HCT116 (cell line): ENCODE data around the gene CEP112. TPM values are rescaled to one million over a fixed set of nuclear protein-coding genes. Genes with fewer than 3 reads are reported as not detected.

Source experiments
- ATAC-seq: fragments of 200-7000 bp; cut with Tn5 transposase; 2 replicates; pipeline ENCODE4 v1.9.1; 2020; ENCODE audit warnings: mild to moderate bottlenecking, moderate library complexity
- BruUV-seq: library from RNA; stranded (reverse); fragments of 400-500 nt; replicated peaks from 2 replicates; lab custom pipeline; 2021; lab: Mats Ljungman, UMichigan
- CTCF ChIA-PET: fragments of 300-600 bp; sonication (Branson Sonifier 250); formaldehyde crosslinking; loops from one replicate; lab custom pipeline; 2021; ENCODE audit warnings: antibody characterized with exemption; lab: Charles Lee
- POLR2A ChIA-PET: fragments of 300-600, 350-600 bp; sonication (Branson Sonifier 250); formaldehyde crosslinking; loops from one replicate; lab custom pipeline; 2021; ENCODE audit warnings: antibody characterized with exemption; lab: Charles Lee
- RAD21 ChIA-PET, 2 experiments: fragments of 300-600 bp; sonication (Branson Sonifier 250); formaldehyde crosslinking; loops; one replicate each; lab custom pipeline; 2023; ENCODE audit warnings: low total read pairs in 2 of 2; ENCODE audit not compliant: uncharacterized antibody in 2 of 2, unreplicated experiment in 2 of 2, low non-redundant PET in 1 of 2; lab: Charles Lee
- DNase-seq: peaks from one replicate; pipeline ENCODE4 v3.0.0-alpha.2; 2010; ENCODE audit warnings: low read depth, low spot score
- H2AFZ ChIP-seq: fragments of 200-600 bp; shearing (Covaris generic), sonication (generic); 2 replicates; pipeline ENCODE4 v1.6.1; 2017; ENCODE audit warnings: low read depth, mixed run types, mixed read lengths, antibody characterized with exemption, low read length; ENCODE audit not compliant: poor library complexity, severe bottlenecking
- H3K27ac ChIP-seq: 2 replicates; pipeline ENCODE4 v1.5.1; 2012; ENCODE audit warnings: low read depth, low read length
- H3K27me3 ChIP-seq: fragments of 200-600 bp; sonication (generic); 2 replicates; pipeline ENCODE4 v1.6.1; 2016; ENCODE audit warnings: mixed run types, low read length, mixed read lengths; ENCODE audit not compliant: insufficient read depth
- H3K36me3 ChIP-seq, 2 experiments: fragments of 200-500 bp in 1 of 2; fragments of 200-600 bp in 1 of 2; sonication (Bioruptor generic) in 1 of 2; sonication (generic) in 1 of 2; 2 replicates each; pipeline versions ENCODE4 v1.5.1 to v1.6.1; 2014 to 2016; ENCODE audit warnings: low read length in 2 of 2, inconsistent platforms in 1 of 2, mixed read lengths in 1 of 2, mixed run types in 1 of 2; ENCODE audit not compliant: insufficient read depth in 2 of 2, control insufficient read depth in 1 of 2
- H3K4me1 ChIP-seq, 2 experiments: fragments of 200-600 bp in 1 of 2; sonication (generic) in 1 of 2; 2 replicates each; pipeline versions ENCODE4 v1.5.1 to v1.6.1; 2012 to 2017; ENCODE audit warnings: low read length in 2 of 2, inconsistent platforms in 1 of 2, mild to moderate bottlenecking in 1 of 2, mixed read lengths in 1 of 2, mixed run types in 1 of 2, moderate library complexity in 1 of 2; ENCODE audit not compliant: insufficient read depth in 2 of 2, control insufficient read depth in 1 of 2
- H3K4me2 ChIP-seq: fragments of 200-600 bp; sonication (generic); 2 replicates; pipeline ENCODE4 v1.6.1; 2017; ENCODE audit warnings: mixed run types, low read length, mixed read lengths
- H3K4me3 ChIP-seq, 2 experiments: fragments of 200-600 bp in 1 of 2; sonication (generic) in 1 of 2; replicated peaks in 1 of 2; 2 replicates each; pipeline ENCODE4 v1.5.1; 2011 to 2016; ENCODE audit warnings: low read length in 2 of 2, control low read depth in 1 of 2, low read depth in 1 of 2, mild to moderate bottlenecking in 1 of 2, mixed read lengths in 1 of 2, mixed run types in 1 of 2
- H3K79me2 ChIP-seq: fragments of 200-600 bp; sonication (generic); 2 replicates; pipeline ENCODE4 v1.6.1; 2017; ENCODE audit warnings: mild to moderate bottlenecking, mixed run types, low read length, moderate library complexity, mixed read lengths; ENCODE audit not compliant: insufficient read depth
- H3K9ac ChIP-seq: fragments of 200-600 bp; sonication (generic); 2 replicates; pipeline ENCODE4 v1.6.1; 2016; ENCODE audit warnings: low read length, mixed read lengths
- H3K9me2 ChIP-seq: fragments of 200-600 bp; sonication (generic), shearing (Covaris generic); 2 replicates; pipeline ENCODE4 v1.6.1; 2017; ENCODE audit warnings: mixed run types, mild to moderate bottlenecking, moderate library complexity; ENCODE audit not compliant: insufficient read depth
- H3K9me3 ChIP-seq, 2 experiments: fragments of 200-500 bp in 1 of 2; fragments of 200-600 bp in 1 of 2; sonication (Bioruptor generic) in 1 of 2; sonication (generic) in 1 of 2; 2 replicates each; pipeline ENCODE4 v1.6.1; 2014 to 2017; ENCODE audit warnings: low read length in 2 of 2, mixed read lengths in 2 of 2, inconsistent platforms in 1 of 2, low read depth in 1 of 2, mild to moderate bottlenecking in 1 of 2, mixed run types in 1 of 2, moderate library complexity in 1 of 2; ENCODE audit not compliant: control insufficient read depth in 1 of 2, insufficient read depth in 1 of 2
- H4K20me1 ChIP-seq: fragments of 200-600 bp; sonication (generic), shearing (Covaris generic); 2 replicates; pipeline ENCODE4 v1.6.1; 2017; ENCODE audit warnings: mixed run types, mild to moderate bottlenecking, moderate library complexity; ENCODE audit not compliant: insufficient read depth
- CBX3 ChIP-seq: IDR thresholded peaks from 2 replicates; pipeline ENCODE4 v1.6.1; 2012; ENCODE audit warnings: low read depth
- EGR1 ChIP-seq: IDR thresholded peaks from 2 replicates; pipeline ENCODE4 v1.6.1; 2012; ENCODE audit warnings: low read depth
- ELF1 ChIP-seq: IDR thresholded peaks from 2 replicates; pipeline ENCODE4 v1.6.1; 2012; ENCODE audit warnings: low read depth, borderline replicate concordance
- EZH2 ChIP-seq: fragments of 200-600 bp; sonication (generic); IDR thresholded peaks from 2 replicates; pipeline ENCODE4 v1.6.1; 2017; ENCODE audit warnings: antibody characterized with exemption, mixed run types
- EZH2phosphoT487 ChIP-seq: fragments of 200-600 bp; IDR thresholded peaks from 2 replicates; pipeline ENCODE4 v1.6.1; 2018; ENCODE audit warnings: antibody characterized with exemption, borderline replicate concordance
- FOSL1 ChIP-seq: IDR thresholded peaks from 2 replicates; pipeline ENCODE4 v1.6.1; 2012; ENCODE audit warnings: low read depth
- JUND ChIP-seq: IDR thresholded peaks from 2 replicates; pipeline ENCODE4 v1.6.1; 2012
- MAX ChIP-seq: IDR thresholded peaks from 2 replicates; pipeline ENCODE4 v1.6.1; 2012
- RAD21 ChIP-seq: IDR thresholded peaks from 2 replicates; pipeline ENCODE4 v1.6.1; 2012; ENCODE audit warnings: low read depth, mild to moderate bottlenecking
- SRF ChIP-seq: IDR thresholded peaks from 2 replicates; pipeline ENCODE4 v1.6.1; 2012; ENCODE audit warnings: low read depth
- ZFX ChIP-seq: fragments of 450-650 bp; IDR thresholded peaks from 2 replicates; pipeline ENCODE4 v1.6.1; 2017
- ZNF274 ChIP-seq: fragments of 200-500 bp; sonication (Bioruptor generic); IDR thresholded peaks from 2 replicates; pipeline ENCODE4 v1.6.1; 2014; ENCODE audit warnings: mild to moderate bottlenecking, low read depth, low read length, inconsistent platforms
- intact Hi-C: fragments of 100-400 bp; cut with micrococcal nuclease; formaldehyde crosslinking; loops from 2 replicates; pipeline ENCODE4 v1.10.0; 2022
- total RNA-seq: library from RNA; stranded (reverse); gene quantifications from one replicate; pipeline ENCODE4 v1.2.1, GENCODE V29; 2021; ENCODE audit not compliant: unreplicated experiment
- TF ChIP-seq, protein P1 (sequence below), 3 experiments: fragments of 200-600 bp in 1 of 3; sonication (generic) in 1 of 3; IDR thresholded peaks in 2 of 3; conservative IDR thresholded peaks in 1 of 3; 2 replicates each; pipeline ENCODE4 v1.5.1; 2012 to 2017; ENCODE audit warnings: low read depth in 2 of 3, low read length in 2 of 3, antibody characterized with exemption in 1 of 3, borderline replicate concordance in 1 of 3, control low read depth in 1 of 3, mild to moderate bottlenecking in 1 of 3, mixed read lengths in 1 of 3, mixed run types in 1 of 3, moderate library complexity in 1 of 3; ENCODE audit not compliant: insufficient read depth in 1 of 3

Gene CEP112
- total RNA-seq, 1 experiment from 2014 or later = 10.9 TPM

DNA sequence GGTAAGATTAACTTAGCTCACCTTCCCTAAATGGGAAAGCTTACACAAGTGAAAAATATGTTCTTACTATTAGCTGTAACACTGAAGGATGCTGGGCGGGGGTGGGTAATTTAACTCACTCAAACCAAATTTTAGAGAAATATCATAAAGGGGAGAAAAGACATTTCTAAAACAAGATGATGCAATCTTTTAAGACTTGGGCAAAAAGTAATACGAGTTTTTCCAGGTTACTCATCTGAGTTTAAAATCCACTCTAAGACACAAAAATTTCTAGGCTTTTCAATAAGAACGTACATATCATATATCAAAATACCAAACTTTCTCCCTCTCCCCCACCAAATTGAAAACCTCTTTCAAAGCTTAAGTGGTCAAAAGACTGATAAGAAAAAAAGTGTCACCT is 228.8 kb downstream of the CEP112 start:
- Histone ChIP-seq H3K79me2 (no peaks in the 10 kb centered on the region), H3K9me2 (no peaks in the 10 kb centered on the region), H3K36me3 (no peaks in the 10 kb centered on the region), H3K4me2 (no peak overlapping the region), H3K9ac (no peak overlapping the region), H3K4me1 (no peaks in the 10 kb centered on the region), H2AFZ (no peak overlapping the region), H3K27ac (no peak overlapping the region), H4K20me1 (no peaks in the 10 kb centered on the region), H3K9me3 (peaks cover 0 to 3% of the 10 kb centered on the region in 2 experiments; a peak in 1 of 4 replicates), H3K27me3 (no peaks in the 10 kb centered on the region), H3K4me3 (no peak overlapping the region)
- ChIA-PET CTCF (no interaction called here), RAD21 (no interaction called here), POLR2A (no interaction called here)
- DNase-seq (no peak), ATAC-seq (no peak)
- BruUV-seq = no TSS peak
- TF ChIP-seq, protein P1, sequence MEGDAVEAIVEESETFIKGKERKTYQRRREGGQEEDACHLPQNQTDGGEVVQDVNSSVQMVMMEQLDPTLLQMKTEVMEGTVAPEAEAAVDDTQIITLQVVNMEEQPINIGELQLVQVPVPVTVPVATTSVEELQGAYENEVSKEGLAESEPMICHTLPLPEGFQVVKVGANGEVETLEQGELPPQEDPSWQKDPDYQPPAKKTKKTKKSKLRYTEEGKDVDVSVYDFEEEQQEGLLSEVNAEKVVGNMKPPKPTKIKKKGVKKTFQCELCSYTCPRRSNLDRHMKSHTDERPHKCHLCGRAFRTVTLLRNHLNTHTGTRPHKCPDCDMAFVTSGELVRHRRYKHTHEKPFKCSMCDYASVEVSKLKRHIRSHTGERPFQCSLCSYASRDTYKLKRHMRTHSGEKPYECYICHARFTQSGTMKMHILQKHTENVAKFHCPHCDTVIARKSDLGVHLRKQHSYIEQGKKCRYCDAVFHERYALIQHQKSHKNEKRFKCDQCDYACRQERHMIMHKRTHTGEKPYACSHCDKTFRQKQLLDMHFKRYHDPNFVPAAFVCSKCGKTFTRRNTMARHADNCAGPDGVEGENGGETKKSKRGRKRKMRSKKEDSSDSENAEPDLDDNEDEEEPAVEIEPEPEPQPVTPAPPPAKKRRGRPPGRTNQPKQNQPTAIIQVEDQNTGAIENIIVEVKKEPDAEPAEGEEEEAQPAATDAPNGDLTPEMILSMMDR (IDR thresholded peaks at IDR 0.05 in 2 of 3, conservative IDR thresholded peaks at IDR 0.05 in 1 of 3; ENCODE audit: borderline replicate concordance in 1 of 3, insufficient read depth in 1 of 3, low read depth in 2 of 3, low read length in 2 of 3) = no peak
- TF ChIP-seq MAX = no peak
- no peak for TF ChIP-seq ZNF274
- no peak for TF ChIP-seq JUND
- no peak for TF ChIP-seq CBX3
- TF ChIP-seq ELF1 = no peak
- no peak for TF ChIP-seq EZH2
- TF ChIP-seq EGR1 = no peak
- no peak for TF ChIP-seq EZH2phosphoT487
- no peak for TF ChIP-seq RAD21
- TF ChIP-seq FOSL1 = no peak
- TF ChIP-seq SRF = no peak
- no peak for TF ChIP-seq ZFX
- intact Hi-C loops = no loop called here
